Ramos (cell line): ENCODE data around the gene PRLR.
"Not testable (repeated sequence)": the region's sequence is repeated elsewhere in the genome, so short reads cannot be mapped to it uniquely, and the experiment has no call there.

Experiments used
- in situ Hi-C: fragments of 300-500 bp; cut with MboI; formaldehyde crosslinking; loops from one replicate; pipeline ENCODE4 v1.14.3; 2022; ENCODE audit warnings: low sequenced_read_pairs; ENCODE audit not compliant: unreplicated experiment

PRLR gene

DNA sequence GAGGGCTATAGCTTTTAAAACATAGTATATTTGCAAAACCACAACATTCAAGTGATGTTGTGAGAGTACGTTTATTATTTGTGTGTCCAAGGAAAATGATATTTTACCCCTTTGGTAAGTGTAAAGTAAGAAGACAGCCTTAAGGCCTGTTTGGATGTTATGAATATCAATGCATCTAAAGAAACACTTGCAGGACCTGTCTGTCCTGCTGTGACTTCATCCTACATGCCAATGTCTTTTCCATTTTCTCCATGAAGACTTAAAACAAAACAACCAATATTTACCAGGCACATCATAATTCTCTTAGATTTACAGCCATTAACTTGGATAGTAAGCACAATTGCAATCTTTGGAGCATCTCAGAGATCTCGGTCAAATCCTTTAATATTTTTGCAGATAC lies 29.0 kb downstream of the PRLR start:
- in situ Hi-C loops: no loop called here

DNA sequence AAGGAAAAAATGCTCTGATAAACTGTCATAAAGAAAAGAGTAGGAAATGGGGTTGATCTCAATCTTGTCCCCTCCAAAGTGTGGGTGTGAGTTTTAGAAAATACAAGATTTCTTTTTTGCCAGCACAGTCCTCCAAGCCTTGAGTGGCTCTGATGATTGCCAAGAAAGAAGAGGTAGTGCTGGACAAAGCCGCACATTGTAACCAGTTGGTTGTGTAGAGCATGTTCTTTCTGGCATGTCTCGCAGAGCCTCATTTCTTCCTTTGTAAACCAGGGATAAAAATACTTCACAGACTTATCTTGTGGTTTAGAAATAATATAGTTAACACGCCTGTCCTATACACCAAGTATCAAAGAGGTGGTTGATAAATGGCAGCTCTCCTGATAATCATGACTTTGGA lies 30.4 kb downstream of the PRLR start:
- in situ Hi-C loops: no loop called here

DNA sequence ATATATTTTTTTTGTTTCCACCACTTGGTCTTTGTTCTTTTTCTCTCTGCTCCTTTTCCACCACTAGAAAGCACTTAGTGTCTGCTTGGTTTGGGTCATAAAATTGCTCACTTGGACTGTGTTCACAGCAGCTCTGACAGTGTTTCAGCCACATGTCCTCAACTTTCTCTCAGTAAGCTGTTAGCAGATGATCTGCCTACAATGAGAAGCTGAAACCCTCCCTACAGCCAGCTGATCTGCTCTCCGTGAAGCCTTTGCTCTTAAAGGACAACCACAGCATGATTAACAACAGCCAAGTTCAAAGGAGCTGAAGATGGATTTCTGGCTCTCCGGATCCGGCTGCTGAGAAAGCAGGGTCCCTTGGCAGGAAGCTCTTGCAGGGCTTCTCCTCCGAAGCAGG lies 31.6 kb downstream of the PRLR start:
- in situ Hi-C loops: no loop called here

DNA sequence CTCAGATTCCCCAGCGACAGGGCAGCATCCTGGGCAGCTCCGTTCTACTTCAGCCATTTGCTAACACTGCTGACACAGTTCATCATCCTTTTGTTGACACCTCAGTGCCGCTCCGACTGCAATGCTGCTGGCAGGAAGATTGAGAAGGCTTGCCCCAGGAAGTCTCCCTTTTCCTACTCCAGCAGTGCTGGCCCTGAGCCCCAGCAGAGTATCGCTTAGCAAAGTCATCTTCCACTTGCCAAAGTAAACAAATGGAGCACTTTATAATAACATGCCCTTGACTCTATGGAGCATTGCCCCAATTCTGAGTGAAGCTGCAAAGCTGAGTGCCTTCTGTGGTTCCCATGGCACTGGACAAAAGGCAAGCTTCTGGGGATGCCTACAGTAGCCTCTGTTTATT lies 32.2 kb downstream of the PRLR start:
- in situ Hi-C loops: no loop called here

DNA sequence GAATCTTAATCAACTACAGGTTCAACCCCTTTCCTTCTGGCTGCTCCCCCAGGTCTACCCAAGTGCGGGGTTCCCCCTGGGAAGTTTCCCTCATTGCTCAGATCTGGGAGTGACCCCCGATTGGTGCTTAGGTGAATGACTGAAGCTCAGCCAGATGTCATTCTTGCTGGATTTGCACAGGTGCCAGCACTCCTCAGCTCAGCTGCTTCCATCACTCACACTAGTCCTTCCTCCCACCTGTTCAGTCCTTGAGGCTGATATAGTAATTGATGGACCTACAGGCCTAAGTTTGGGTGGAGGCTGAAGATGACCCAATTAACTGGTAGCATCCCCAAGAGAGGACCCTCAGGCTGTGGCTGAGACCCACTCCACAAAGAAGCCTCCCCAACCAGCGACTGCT lies 32.9 kb downstream of the PRLR start:
- in situ Hi-C loops: no loop called here

DNA sequence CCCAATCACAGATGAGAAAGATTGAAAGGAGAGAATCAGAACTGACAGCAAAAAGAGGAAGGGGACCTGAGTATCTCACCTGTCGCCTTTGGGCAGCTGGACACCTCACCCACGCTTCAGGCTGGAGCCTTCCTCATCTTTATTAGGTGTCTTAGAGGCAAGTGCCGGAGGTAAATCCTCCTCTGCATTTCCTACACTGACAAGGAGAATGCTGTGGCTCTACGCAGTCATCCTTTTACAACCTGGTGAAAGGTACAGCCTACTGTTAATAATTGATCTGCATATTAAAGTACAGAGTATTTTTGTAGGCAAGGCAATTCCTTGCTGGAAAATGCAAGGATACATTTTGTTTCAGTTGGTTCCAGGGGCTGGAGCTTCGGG lies 34.8 kb downstream of the PRLR start:
- in situ Hi-C loops: no loop called here

DNA sequence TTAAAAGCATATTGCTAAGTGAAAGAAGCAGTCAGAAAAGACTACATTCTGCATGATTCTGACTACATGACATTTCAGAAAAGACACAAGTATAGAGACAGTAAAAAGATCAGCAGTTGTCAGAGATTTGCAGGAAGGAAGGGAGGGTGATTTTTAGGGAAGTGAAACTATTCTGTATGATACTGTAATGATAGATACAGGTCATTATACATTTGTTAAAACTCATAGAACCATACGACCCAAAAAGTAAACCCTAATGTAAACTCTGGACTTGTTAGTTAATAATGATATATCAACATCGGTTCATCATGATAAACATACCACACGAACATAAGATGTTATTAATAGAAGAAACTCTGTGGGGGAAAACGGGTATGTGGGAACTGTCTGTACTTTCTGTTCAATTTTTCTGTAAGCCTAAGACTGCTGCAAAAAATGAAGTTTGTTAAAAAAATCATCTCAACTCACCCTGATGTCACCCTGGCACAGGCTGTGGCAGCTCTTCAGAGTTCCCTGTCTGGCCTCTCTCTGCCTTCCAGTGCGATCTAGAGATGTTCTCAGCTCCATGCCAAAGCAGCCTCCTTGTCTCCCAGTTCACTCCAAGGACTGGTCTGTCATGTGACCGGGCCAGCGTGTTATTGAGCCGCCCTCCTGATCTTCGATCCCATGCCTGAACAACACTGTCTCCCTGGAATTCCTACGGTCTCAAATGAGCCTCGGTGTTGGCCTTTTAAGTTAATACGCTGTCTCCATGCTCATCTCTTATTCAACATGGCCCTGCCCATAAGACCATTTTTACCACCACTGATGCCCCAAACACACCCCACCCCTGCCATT lies 35.4 kb downstream of the PRLR start:
- in situ Hi-C loops: no loop called here

DNA sequence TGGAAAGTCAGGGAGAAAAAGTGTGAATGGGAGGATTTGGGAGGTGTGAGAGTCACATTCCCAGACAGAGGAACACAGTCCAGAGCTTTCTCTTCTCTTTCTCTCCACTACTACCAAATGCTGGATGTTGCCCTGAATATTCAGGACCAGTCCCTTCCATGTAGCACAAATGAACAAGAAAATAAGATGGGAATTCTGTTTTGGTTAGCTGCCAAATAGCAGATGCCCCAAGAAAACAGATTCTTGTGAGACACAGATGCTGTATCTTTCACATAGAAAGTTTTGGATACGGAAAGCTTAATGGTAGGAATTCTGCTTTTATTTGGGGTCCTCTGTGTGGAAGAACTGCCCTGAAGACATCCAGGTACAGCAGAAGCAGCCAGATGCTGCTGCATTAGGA lies 37.8 kb downstream of the PRLR start:
- in situ Hi-C loops: no loop called here

DNA sequence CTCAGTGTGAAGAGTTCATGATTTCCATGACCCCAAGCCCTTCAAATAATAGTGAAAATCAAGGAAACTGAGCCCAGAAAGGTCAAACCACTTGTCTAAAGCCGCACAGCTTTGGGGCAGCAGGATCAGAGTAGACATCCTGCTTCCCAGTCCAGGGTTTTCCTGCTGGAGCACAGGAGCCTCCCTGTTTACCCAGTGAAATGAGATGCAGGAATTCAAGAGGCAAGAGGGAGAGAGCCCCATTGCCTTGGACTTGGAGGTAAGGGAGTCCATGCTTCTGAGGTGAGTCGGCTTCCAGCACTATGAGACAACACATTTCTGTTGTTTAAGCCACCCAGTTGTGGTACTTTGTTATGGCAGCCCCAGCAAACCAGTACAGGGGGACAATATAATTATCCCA lies 40.5 kb downstream of the PRLR start:
- in situ Hi-C loops: not testable (repeated sequence)

DNA sequence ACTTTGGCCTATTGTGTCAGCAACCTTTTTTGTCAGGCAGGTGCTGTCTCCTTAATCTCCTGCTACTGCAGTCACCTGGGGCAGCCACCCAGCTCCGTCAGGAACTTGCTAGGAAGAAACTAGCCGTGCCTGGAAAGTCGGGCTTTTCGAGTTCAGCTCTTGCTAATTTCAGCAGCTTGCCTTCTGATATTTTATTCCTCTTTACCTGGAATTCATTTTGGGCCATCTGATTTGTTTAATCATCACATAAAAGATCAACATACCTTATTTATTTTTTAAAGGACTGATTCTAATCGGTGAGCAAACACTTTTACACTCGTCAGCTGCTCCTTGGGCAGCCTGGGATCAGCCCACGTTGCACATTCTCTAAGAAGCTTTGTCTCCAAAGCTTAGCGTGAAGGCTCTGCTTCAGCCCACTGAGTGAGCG lies 42.2 kb downstream of the PRLR start:
- in situ Hi-C loops: no loop called here

DNA sequence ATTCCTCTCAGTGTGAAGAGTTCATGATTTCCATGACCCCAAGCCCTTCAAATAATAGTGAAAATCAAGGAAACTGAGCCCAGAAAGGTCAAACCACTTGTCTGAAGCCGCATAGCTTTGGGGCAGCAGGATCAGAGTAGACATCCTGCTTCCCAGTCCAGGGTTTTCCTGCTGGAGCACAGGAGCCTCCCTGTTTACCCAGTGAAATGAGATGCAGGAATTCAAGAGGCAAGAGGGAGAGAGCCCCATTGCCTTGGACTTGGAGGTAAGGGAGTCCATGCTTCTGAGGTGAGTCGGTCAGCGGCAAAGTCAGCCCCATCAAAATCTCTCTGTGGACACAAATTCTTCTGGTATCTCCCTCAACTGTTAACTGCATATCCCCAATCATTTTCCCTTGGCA lies 42.7 kb downstream of the PRLR start:
- in situ Hi-C loops: not testable (repeated sequence)

DNA sequence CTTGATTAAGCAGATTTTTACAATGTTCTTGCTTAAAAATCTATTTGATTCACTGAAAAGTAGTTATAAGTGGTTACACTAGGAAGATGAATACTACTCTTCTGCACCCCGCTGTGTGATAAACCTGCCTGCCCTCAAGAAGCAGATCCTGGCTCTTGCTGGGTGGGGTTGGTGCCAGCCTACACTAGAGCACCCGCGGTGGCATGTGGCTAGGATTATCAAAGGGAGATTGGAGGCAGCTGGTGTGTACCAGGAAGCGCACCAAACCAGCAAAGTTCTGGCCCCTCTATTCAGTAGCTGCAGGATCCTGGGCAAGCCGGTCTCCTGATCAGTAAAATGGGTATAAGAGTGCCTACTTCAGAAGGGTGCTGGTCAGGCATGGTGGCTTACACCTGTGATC lies 43.5 kb downstream of the PRLR start:
- in situ Hi-C loops: no loop called here

DNA sequence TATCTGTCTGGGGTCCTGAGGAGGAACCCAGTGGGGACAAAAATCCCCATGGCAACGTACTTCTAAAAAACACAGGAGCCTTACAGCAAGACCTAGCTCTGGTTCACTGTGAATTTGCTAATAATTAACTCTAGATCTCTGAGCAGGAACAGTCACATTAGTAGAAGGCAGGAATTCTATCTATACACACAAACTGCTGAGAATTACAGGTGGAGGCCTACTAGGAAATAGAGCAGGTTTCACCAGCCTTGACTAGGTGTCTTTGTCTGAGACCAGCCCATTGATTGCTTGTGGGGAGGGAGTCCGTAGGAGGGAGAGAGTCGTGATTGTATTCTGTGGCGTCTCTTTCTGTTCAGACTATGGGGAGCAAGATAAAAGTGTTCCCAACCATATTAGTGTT lies 44.8 kb downstream of the PRLR start:
- in situ Hi-C loops: no loop called here

DNA sequence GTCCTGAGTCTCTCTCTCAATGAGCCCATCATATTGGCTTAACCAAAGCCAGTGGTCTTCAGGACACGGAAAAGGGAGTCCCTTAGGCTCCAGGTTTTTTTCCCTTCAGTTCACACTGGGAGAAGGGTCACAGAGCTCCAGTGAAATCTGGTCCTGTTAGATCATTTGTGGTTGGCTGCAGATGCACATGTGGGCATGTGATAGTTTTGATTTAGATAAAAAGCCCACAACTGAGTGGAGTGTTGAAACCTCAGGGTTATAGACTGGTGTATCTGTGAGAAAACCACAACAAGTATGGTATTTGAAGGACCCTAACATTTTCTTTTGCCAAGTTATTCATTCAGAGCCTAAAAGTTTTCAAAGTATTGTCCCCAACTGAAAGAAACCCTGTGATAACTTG lies 46.7 kb downstream of the PRLR start:
- in situ Hi-C loops: no loop called here

DNA sequence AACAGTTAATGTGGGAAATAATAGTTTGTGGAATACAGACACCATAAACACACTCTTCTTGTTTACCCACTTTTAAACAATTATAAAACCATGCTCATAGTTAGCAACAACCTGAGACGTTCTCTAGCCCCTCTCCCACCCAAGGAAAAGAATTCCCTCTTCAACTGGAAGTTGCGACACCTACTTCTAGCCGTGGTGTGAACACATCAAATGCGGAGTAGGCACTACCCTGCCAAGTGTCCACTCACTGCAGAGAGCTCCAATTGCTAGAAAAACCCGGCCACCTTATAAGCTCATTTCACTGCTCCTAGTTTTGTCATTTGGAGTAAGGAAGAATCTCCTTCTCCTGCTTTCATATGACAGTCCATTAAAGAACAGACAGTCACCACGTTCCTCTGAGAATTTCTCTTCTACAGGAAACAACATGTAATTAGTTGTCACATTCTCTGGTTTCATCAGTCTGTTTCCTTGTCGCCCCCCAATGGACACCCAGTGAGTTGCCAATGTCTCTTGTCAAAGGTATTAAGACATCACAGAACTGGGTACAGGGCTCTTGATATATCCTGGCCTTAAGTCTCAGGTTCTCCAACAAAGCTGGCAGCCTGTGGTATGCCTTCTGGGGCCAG lies 47.3 kb downstream of the PRLR start:
- in situ Hi-C loops: no loop called here

DNA sequence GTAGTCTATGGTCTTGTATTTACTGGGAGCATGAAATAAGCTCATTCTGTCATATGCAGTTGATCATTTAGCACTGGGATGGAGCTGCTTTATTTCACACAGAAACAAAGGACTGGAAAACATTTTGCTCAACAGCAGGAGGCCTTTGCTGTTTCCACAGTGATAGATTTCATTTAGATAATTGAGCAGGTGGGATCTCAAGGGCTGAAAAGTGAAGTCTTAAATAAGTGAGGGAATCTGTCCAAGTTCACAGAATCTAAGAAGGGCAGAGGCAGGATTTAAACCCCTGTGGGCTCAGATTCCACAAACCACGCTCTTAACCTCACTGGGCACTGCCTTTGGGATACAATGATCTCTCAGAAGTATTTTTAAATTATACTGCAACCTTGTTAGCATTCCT lies 47.8 kb downstream of the PRLR start:
- in situ Hi-C loops: no loop called here

DNA sequence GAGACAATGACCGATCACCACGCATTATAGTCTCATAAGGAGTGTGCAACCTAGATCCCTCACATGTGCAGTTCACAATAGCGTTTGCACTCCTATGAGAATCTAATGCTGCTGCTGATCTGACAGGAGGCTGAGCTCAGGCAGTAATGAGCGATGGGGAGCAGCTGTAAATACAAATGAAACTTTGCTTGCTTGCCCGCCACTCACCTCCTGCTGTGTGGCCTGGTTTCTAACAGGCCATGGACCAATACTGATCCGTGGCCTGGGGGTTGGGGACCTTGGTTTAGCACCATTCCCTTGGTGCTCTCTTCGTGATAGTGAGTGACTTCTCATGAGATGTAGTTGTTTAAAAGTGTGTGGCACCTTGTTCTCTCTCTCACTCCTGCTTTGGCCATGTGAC lies 50.2 kb downstream of the PRLR start:
- in situ Hi-C loops: no loop called here

DNA sequence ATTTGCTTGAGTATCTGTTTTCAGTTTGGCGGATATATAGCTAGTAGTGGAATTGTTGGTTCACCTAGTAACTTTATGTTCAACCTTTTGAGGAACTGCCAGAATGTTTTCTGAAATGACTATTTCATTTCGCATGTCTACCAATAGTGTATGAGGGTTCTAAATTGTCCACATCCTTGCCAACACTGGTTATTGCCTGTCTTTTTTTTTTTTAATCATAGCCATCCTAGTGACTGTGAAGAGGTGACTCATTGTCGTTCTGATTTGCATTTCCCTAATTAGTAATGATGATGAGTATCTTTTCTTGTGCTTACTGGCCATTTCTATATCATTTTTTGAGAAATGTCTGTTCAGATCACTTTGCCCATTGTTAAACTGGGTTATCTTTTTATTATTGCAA lies 52.5 kb downstream of the PRLR start:
- in situ Hi-C loops: no loop called here

DNA sequence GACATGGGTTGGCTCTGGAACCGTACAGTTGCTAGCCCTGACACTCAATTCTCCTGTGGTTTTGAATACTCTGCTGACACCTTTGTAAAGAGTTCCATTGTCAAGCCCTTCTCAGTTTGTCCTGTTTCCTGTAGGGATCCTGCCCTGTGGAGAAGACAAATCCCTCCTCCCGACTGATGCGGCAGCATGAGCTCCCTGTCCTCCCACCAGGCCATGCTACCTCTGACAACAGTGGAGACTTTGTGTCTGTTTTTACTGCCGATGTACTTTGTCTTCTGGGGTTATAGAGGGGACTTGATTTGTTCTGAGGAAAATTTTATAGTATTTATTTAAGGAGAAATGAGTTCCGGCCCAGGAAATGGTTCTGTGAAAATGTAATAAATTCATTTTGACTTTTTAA lies 57.8 kb downstream of the PRLR start:
- in situ Hi-C loops: no loop called here

DNA sequence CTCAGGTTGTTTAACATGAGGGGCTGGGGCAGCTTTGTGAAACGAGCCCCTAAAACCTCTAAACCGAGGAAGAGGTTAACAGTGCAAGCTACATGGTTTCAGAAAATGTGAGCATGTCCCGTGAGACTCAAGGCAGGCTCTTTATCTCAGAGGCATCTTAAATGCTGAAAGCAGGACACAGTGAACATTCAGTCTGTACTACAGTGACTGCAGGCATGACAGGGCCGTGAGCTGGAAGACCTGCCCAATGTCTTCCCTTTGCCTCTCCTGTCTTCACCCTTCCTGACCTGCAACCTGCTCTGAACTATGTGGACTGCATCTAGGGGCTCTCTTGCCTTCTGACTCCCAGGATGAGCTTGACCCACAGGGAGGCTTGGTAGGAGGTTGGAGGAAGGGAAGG lies 58.3 kb downstream of the PRLR start:
- in situ Hi-C loops: no loop called here

DNA sequence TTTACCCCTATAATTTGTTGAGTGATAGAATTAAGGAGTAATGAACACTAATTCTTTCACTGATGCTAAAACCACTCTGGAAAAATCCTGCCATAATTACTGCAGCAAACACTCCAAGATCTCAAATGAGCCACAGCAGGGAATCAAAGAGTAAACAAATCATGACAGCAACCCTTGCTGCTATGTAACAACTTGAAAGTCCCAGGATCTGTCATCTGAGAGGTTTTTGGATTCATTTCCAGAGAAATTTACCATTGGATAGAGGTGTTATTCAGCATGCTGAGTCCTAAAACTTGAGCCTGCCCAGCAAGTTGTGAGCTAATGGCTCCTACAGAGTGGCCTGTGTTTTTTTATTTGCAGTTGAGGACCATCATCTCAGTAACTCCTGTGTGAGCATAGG lies 59.2 kb downstream of the PRLR start:
- in situ Hi-C loops: no loop called here

DNA sequence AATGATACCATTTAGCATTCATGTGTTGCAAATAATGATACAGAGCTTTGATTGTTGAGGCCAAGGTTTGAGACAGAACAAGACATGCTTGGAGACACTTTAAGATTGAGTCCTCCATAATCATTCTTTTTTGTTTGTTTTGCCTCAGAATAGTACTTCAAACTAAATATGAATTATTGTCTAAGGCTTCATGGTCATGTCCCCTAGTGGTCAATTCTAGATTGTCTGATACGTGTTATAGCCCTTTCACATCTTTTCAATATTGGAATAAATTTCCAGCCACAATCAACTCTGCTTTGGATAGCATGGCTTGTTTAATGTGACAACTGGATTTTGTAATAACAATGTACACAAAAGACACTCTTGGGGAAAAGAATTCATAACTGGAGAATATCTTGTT lies 64.2 kb downstream of the PRLR start:
- in situ Hi-C loops: no loop called here
